K562 (cell line): ENCODE data around the gene LYST. TPM values are rescaled to one million over a fixed set of nuclear protein-coding genes. Genes with fewer than 3 reads are reported as not detected.

Source experiments
- ATAC-seq: fragments of 200-7000 bp; cut with Tn5 transposase; 3 replicates; pipeline ENCODE4 v1.9.1; 2020; ENCODE audit warnings: moderate library complexity
- BruUV-seq: library from RNA; stranded (reverse); fragments of 400-500 nt; replicated peaks from 2 replicates; lab custom pipeline; 2021; lab: Mats Ljungman, UMichigan
- CTCF ChIA-PET: fragments of 300-600 bp; formaldehyde crosslinking; extraction: SDS; loops from one replicate; lab custom pipeline; 2021; ENCODE audit warnings: low intra/inter-chr PET ratio; lab: Yijun Ruan, JAX
- POLR2A ChIA-PET: fragments of 300-600, 350-650 bp; sonication (Branson Sonifier 250); formaldehyde crosslinking; extraction: SDS; loops from one replicate; lab custom pipeline; 2021; ENCODE audit warnings: antibody characterized with exemption, inconsistent platforms; lab: Yijun Ruan, JAX
- DNase-seq, 4 experiments: peaks; one replicate each; pipeline versions ENCODE4 v3.0.0 to v3.0.0-alpha.2; 2011 to 2018; ENCODE audit warnings: low spot score in 3 of 4, mixed read lengths in 3 of 4; ENCODE audit errors: extremely low read depth in 1 of 4
- FAIRE-seq: peaks from 2 replicates; lab custom pipeline; 2011; peaks lifted over from hg19 to GRCh38; lab: Jason Lieb, UNC
- H2AFZ ChIP-seq: 2 replicates; pipeline ENCODE4 v1.6.0; 2011; ENCODE audit warnings: low read depth, low read length, control low read depth, inconsistent platforms
- H3K27ac ChIP-seq: fragments of 200-600 bp; 3 replicates; pipeline ENCODE4 v1.8.0; 2011; ENCODE audit warnings: low read depth, mild to moderate bottlenecking, control low read depth, inconsistent platforms, low read length, moderate library complexity, mixed read lengths; ENCODE audit errors: extremely low read depth
- H3K27me3 ChIP-seq, 2 experiments: fragments of 300-600 bp in 1 of 2; 2 replicates in 1 of 2; 3 replicates in 1 of 2; pipeline versions ENCODE4 v1.6.0 to v1.8.0; 2011; ENCODE audit warnings: inconsistent platforms in 2 of 2, low read length in 2 of 2, mild to moderate bottlenecking in 1 of 2, mixed read lengths in 1 of 2, moderate library complexity in 1 of 2; ENCODE audit not compliant: control insufficient read depth in 2 of 2, insufficient read depth in 2 of 2
- H3K36me3 ChIP-seq: fragments of 300-600 bp; 3 replicates; pipeline ENCODE4 v1.8.0; 2011; ENCODE audit warnings: mild to moderate bottlenecking, low read length, inconsistent platforms; ENCODE audit not compliant: control insufficient read depth, insufficient read depth
- H3K4me1 ChIP-seq, 2 experiments: fragments of 200-600 bp in 1 of 2; replicated peaks in 1 of 2; 2 replicates in 1 of 2; 3 replicates in 1 of 2; pipeline versions ENCODE4 v1.5.1 to v1.8.0; 2011; ENCODE audit warnings: inconsistent platforms in 2 of 2, low read length in 2 of 2, mild to moderate bottlenecking in 1 of 2, mixed read lengths in 1 of 2, moderate library complexity in 1 of 2; ENCODE audit not compliant: control insufficient read depth in 2 of 2, insufficient read depth in 2 of 2
- H3K4me2 ChIP-seq: 2 replicates; pipeline ENCODE4 v1.6.1; 2011; ENCODE audit warnings: low read length, control low read depth, inconsistent platforms, mixed read lengths; ENCODE audit not compliant: insufficient read depth
- H3K4me3 ChIP-seq: fragments of 200-600 bp; sonication (generic), shearing (Covaris generic); 2 replicates; pipeline ENCODE4 v1.5.1; 2016; ENCODE audit warnings: control low read depth, inconsistent platforms
- H3K79me2 ChIP-seq: fragments of 200-600 bp; 3 replicates; pipeline ENCODE4 v1.8.0; 2011; ENCODE audit warnings: low read length, inconsistent platforms; ENCODE audit not compliant: control insufficient read depth, insufficient read depth
- H3K9ac ChIP-seq, 2 experiments: 2 replicates each; pipeline versions ENCODE4 v1.6.0 to v1.6.1; 2011; ENCODE audit warnings: low read depth in 2 of 2, low read length in 2 of 2, control low read depth in 1 of 2, inconsistent platforms in 1 of 2, mild to moderate bottlenecking in 1 of 2, mixed read lengths in 1 of 2; ENCODE audit not compliant: insufficient read depth in 1 of 2
- H3K9me1 ChIP-seq: one replicate; pipeline ENCODE4 v1.6.0; 2011; ENCODE audit warnings: inconsistent platforms, mild to moderate bottlenecking, low read length, moderate library complexity; ENCODE audit not compliant: control insufficient read depth, insufficient read depth
- H3K9me3 ChIP-seq: replicated peaks from 2 replicates; pipeline ENCODE4 v1.5.1; 2011; ENCODE audit warnings: low read depth, low read length, inconsistent platforms; ENCODE audit not compliant: control insufficient read depth, insufficient read depth
- H4K20me1 ChIP-seq: replicated peaks from 2 replicates; pipeline ENCODE4 v1.6.1; 2011; ENCODE audit warnings: low read length, inconsistent platforms, mixed read lengths; ENCODE audit not compliant: control insufficient read depth, insufficient read depth
- GATAD2A ChIP-seq: fragments of 450-650 bp; IDR thresholded peaks from 2 replicates; pipeline ENCODE4 v1.6.1; 2017
- IFI16 ChIP-seq: fragments of 250-450 bp; sonication (Bioruptor Pico); IDR thresholded peaks from 2 replicates; pipeline ENCODE4 v2.1.2; 2022; ENCODE audit warnings: mild to moderate bottlenecking, inconsistent platforms
- ZNF174 ChIP-seq: fragments of 250-450 bp; sonication (Bioruptor Pico); IDR thresholded peaks from 2 replicates; pipeline ENCODE4 v1.4.0; 2020; ENCODE audit warnings: mild to moderate bottlenecking
- WGBS: fragments of 100-300 bp; shearing (Covaris generic); methylation state at CpG from one replicate; pipeline ENCODE4 v1.1.6; 2016; ENCODE audit warnings: low coverage, mixed read lengths; ENCODE audit not compliant: insufficient coverage; ENCODE audit errors: missing lambda C conversion rate; 5-methylcytosine and 5-hydroxymethylcytosine counted together
- in situ Hi-C: fragments of 300-500 bp; cut with MboI; formaldehyde crosslinking; loops from 4 replicates; pipeline ENCODE4 v1.15.0; 2018; ENCODE audit warnings: inconsistent platforms, mixed read lengths
- intact Hi-C: fragments of 100-400 bp; cut with micrococcal nuclease; formaldehyde crosslinking; loops from 2 replicates; pipeline ENCODE4 v1.14.2; 2022
- polyA plus RNA-seq, 8 experiments: library from polyadenylated mRNA; depleted of rRNA in 4 of 8; stranded (reverse) in 5 of 8; unstranded in 3 of 8; fragments of >200 nt; fragmentation: Nextera tagmentation in 2 of 8; fragmentation: Illumina TruSeq in 1 of 8; extraction: Ambion mirVana in 2 of 8; extraction: Trizol in 1 of 8; gene quantifications; 2 replicates each; pipeline versions ENCODE4 v1.2.1 to v1.2.3, GENCODE V29; 2011 to 2014; ENCODE audit warnings: inconsistent platforms in 1 of 8, missing spikeins in 1 of 8
- total RNA-seq, 7 experiments: library from RNA; depleted of rRNA in 6 of 7; stranded (reverse); fragments of >200 nt in 6 of 7; fragmentation: Illumina TruSeq in 2 of 7; extraction: Trizol in 2 of 7; gene quantifications; 2 replicates each; pipeline versions ENCODE4 v1.2.1 to v1.2.3, GENCODE V29; 2011 to 2021; ENCODE audit warnings: low replicate concordance in 1 of 7

Gene LYST
- total and polyA plus RNA-seq, 9 of the 15 experiments (the other 6 are each of a cell fraction or from before 2014, with no cell fraction given): 0.73 to 2.4 (median 1.4) TPM

DNA sequence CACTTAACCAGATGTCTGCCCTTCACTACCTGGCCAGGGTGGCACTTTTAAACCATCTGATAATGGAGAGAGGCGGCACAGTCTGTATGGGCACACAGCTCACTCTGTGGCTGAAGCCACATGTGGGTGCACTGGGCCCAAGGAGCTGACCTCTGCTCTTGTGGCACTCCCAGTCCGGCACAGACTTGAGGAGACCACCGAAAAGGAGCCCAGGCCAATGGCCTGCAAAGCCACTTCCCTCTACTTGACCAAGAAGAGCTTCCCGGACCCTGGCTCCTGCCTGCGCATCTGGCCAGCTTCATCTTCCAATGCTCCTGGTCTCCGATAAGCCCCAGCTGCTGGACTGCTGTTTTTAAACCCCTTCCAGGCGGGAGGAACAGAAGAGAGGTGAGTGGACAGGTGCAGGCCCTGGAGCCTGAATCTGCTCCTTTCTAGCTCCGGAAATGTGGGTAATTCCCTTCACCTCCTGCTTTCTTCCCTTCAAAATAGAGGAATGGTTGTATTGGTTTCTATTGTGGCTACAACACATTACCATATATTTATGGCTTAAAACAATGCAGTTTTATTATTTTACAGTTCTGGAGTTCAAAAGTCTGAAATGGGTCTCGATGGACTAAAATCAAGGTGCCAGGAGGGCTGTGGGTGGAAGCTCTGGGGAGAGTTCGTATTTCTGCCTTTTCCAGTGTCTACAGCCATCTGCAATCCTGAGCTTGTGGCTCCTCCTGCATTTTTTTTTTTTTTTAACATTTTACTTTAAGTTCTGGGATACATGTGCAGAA is 228.8 kb downstream of the LYST start (continued):
- TF ChIP-seq IFI16 (CRISPR knock-in tag) (no peak), ZNF174 (CRISPR knock-in tag) (no peak)

GRCh38 chr1:235635938-235636662 is 230.6 kb downstream of the LYST start:
- POLR2A ChIA-PET: interaction anchor here (0.6 kb wide), 1 partner anchor 9 kb away, joined by 3 read pairs; no protein-coding TSS in a partner anchor
- ATAC-seq: no peak
- Histone ChIP-seq H3K4me1 (no peaks in the 10 kb centered on the region), H3K4me2 (no peak overlapping the region), H3K79me2 (no peaks in the 10 kb centered on the region), H3K9me3 (no peaks in the 10 kb centered on the region), H2AFZ (no peak overlapping the region), H3K27ac (no peak overlapping the region), H4K20me1 (no peaks in the 10 kb centered on the region; the same call in 1 of the 2 replicates), H3K4me3 (no peak overlapping the region), H3K36me3 (no peaks in the 10 kb centered on the region), H3K9me1 (no peaks in the 10 kb centered on the region), H3K27me3 (peaks cover 47 to 70% of the 10 kb centered on the region in 2 experiments), H3K9ac (no peak overlapping the region)
- no peak for TF ChIP-seq GATAD2A
- BruUV-seq: no TSS peak
- intact Hi-C loops (no loop called here), in situ Hi-C loops (no loop called here)
- DNase-seq: no peak
- no peak for FAIRE-seq
- 0% methylated on average over 12 of the region's 12 CpGs for WGBS
- CTCF ChIA-PET: interaction anchor here (0.6 kb wide), 1 partner anchor 1124 kb away, joined by 4 read pairs; no protein-coding TSS in a partner anchor
